ENCODE measurements around the gene ELL. TPM values are rescaled to one million over a fixed set of nuclear protein-coding genes. Genes with fewer than 3 reads are reported as not detected.

ELL gene
- total RNA-seq, 1 donor from 2014 or later: 16.0 TPM

GRCh38 chr19:18502638-18503294 lies 19.1 kb downstream of the ELL start:
- FAIRE-seq: no peak
- H4K20me1 ChIP-seq (ENCODE audit: insufficient read depth, low read length): peaks cover 100% of the 10 kb centered on the region

GRCh38 chr19:18502246-18502637 lies 19.6 kb downstream of the ELL start:
- Histone ChIP-seq H3K27ac (ENCODE audit: low read depth, low read length) (no peak overlapping the region), H3K4me1 (ENCODE audit: insufficient read depth, low read length) (peaks cover 14% of the 10 kb centered on the region), H3K4me2 (ENCODE audit: low read length) (no peak overlapping the region), H3K27me3 (ENCODE audit: insufficient read depth, low read length) (no peaks in the 10 kb centered on the region), H3K9me3 (ENCODE audit: insufficient read depth, low read depth, low read length) (no peaks in the 10 kb centered on the region), H3K9ac (ENCODE audit: low read length) (no peak overlapping the region), H3K4me3 (ENCODE audit: insufficient read depth, low read depth, low read length) (no peak overlapping the region), H2AFZ (ENCODE audit: low read depth, low read length) (no peak overlapping the region), H4K20me1 (ENCODE audit: insufficient read depth, low read length) (peaks cover 100% of the 10 kb centered on the region), H3K79me2 (ENCODE audit: insufficient read depth, low read length) (peaks cover 100% of the 10 kb centered on the region), H3K36me3 (ENCODE audit: insufficient read depth, low read length) (no peaks in the 10 kb centered on the region)
- H3K27me3 Mint-ChIP-seq (ENCODE audit: low read depth, unreplicated experiment): no peaks in the 10 kb centered on the region
- H3K27ac Mint-ChIP-seq (ENCODE audit: unreplicated experiment): no peak overlapping the region
- peaks cover 23% of the 10 kb centered on the region for H3K4me1 Mint-ChIP-seq (ENCODE audit: low read depth, unreplicated experiment)
- no peaks in the 10 kb centered on the region for H3K9me3 Mint-ChIP-seq (ENCODE audit: unreplicated experiment)
- FAIRE-seq: no peak
- H3K4me3 Mint-ChIP-seq (ENCODE audit: unreplicated experiment): no peak overlapping the region
- H3K36me3 Mint-ChIP-seq (ENCODE audit: low read depth, unreplicated experiment): peaks cover 4% of the 10 kb centered on the region
- DNase-seq (ENCODE audit: low read depth): no peak
- TF ChIP-seq CTCF (IDR thresholded peaks at IDR 0.05; ENCODE audit: insufficient read depth, low read depth, low read length): no peak
- no peak for TF ChIP-seq EZH2 (IDR thresholded peaks at IDR 0.05; ENCODE audit: insufficient read depth, low read length)

More at GRCh38 chr19:18502638-18503294, 19.1 kb downstream of the ELL start:
- Histone ChIP-seq H3K4me1 (ENCODE audit: insufficient read depth, low read length) (peaks cover 16% of the 10 kb centered on the region), H3K27ac (ENCODE audit: low read depth, low read length) (no peak overlapping the region), H3K9ac (ENCODE audit: low read length) (no peak overlapping the region), H2AFZ (ENCODE audit: low read depth, low read length) (no peak overlapping the region), H3K79me2 (ENCODE audit: insufficient read depth, low read length) (peaks cover 100% of the 10 kb centered on the region), H3K4me3 (ENCODE audit: insufficient read depth, low read depth, low read length) (no peak overlapping the region), H3K27me3 (ENCODE audit: insufficient read depth, low read length) (no peaks in the 10 kb centered on the region), H3K4me2 (ENCODE audit: low read length) (no peak overlapping the region), H3K9me3 (ENCODE audit: insufficient read depth, low read depth, low read length) (no peaks in the 10 kb centered on the region), H3K36me3 (ENCODE audit: insufficient read depth, low read length) (no peaks in the 10 kb centered on the region)
- TF ChIP-seq EZH2 (IDR thresholded peaks at IDR 0.05; ENCODE audit: insufficient read depth, low read length): no peak
- no peak for TF ChIP-seq CTCF (IDR thresholded peaks at IDR 0.05; ENCODE audit: insufficient read depth, low read depth, low read length)
- Mint-ChIP-seq H3K4me1 (ENCODE audit: low read depth, unreplicated experiment) (peaks cover 28% of the 10 kb centered on the region), H3K4me3 (ENCODE audit: unreplicated experiment) (no peak overlapping the region), H3K9me3 (ENCODE audit: unreplicated experiment) (no peaks in the 10 kb centered on the region), H3K27me3 (ENCODE audit: low read depth, unreplicated experiment) (no peaks in the 10 kb centered on the region), H3K36me3 (ENCODE audit: low read depth, unreplicated experiment) (peaks cover 7% of the 10 kb centered on the region), H3K27ac (ENCODE audit: unreplicated experiment) (no peak overlapping the region)
- no peak for DNase-seq (ENCODE audit: low read depth)

- H2AFZ ChIP-seq (ENCODE audit: low read depth, low read length): no peak overlapping the region
- H3K4me3 ChIP-seq (ENCODE audit: insufficient read depth, low read depth, low read length): no peak overlapping the region
- H3K36me3 ChIP-seq (ENCODE audit: insufficient read depth, low read length): no peaks in the 10 kb centered on the region
- no peaks in the 10 kb centered on the region for H3K27me3 ChIP-seq (ENCODE audit: insufficient read depth, low read length)
- no peak overlapping the region for H3K27ac Mint-ChIP-seq (ENCODE audit: unreplicated experiment)
- H3K9me3 ChIP-seq (ENCODE audit: insufficient read depth, low read depth, low read length): no peaks in the 10 kb centered on the region
- DNase-seq (ENCODE audit: low read depth) (no peak), FAIRE-seq (no peak)
- H3K4me3 Mint-ChIP-seq (ENCODE audit: unreplicated experiment): no peak overlapping the region
- H4K20me1 ChIP-seq (ENCODE audit: insufficient read depth, low read length): peaks cover 100% of the 10 kb centered on the region
- H3K79me2 ChIP-seq (ENCODE audit: insufficient read depth, low read length): peaks cover 100% of the 10 kb centered on the region
- TF ChIP-seq EZH2 (IDR thresholded peaks at IDR 0.05; ENCODE audit: insufficient read depth, low read length): no peak
- no peak for TF ChIP-seq CTCF (IDR thresholded peaks at IDR 0.05; ENCODE audit: insufficient read depth, low read depth, low read length)
- no peak overlapping the region for H3K27ac ChIP-seq (ENCODE audit: low read depth, low read length)
- H3K27me3 Mint-ChIP-seq (ENCODE audit: low read depth, unreplicated experiment): no peaks in the 10 kb centered on the region
- no peak overlapping the region for H3K4me2 ChIP-seq (ENCODE audit: low read length)
- H3K9ac ChIP-seq (ENCODE audit: low read length): no peak overlapping the region
- no peaks in the 10 kb centered on the region for H3K9me3 Mint-ChIP-seq (ENCODE audit: unreplicated experiment)
- peaks cover 10% of the 10 kb centered on the region for H3K4me1 ChIP-seq (ENCODE audit: insufficient read depth, low read length)
- H3K36me3 Mint-ChIP-seq (ENCODE audit: low read depth, unreplicated experiment): peaks cover 3% of the 10 kb centered on the region
- peaks cover 23% of the 10 kb centered on the region for H3K4me1 Mint-ChIP-seq (ENCODE audit: low read depth, unreplicated experiment)
Observed at GRCh38 chr19:18501832-18502231, 20.0 kb downstream of the ELL start.
